ENCODE data around the gene SHROOM3.
"Not testable (repeated sequence)": the region's sequence is repeated elsewhere in the genome, so short reads cannot be mapped to it uniquely, and the experiment has no call there.

Gene SHROOM3

DNA sequence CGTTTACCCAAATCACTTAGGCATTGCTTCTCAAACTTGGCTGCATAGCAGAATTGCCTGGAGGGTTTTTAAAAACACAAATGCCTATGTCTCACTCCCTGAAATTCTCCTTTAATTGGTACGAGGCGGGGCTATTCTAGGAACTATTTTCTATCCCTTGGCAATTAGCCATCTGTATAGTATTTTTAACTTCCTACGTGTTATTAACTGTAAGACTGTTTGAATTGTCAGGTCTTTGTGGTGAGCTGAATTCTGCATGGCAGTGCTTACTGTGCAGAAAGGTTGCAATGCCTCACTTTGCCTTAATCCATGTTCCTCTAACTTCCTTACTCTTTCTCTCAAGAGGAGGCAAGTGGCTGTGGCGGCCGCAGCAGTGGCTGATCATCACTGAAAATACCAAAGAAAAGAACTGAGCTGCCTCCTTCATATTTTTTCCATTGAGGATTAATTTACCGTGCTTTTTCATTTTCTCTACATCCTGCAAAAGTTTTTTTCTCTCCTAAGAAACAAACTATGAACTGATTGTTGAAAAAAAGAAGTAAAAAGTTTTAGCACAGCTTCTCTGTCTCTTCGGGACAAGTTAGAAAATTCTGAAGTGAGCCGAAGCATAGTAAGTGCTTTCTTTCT is at the start of gene SHROOM3:
Gene SHROOM3 (plus strand): TSS at position 329 of the 627 bp plus-strand sequence. CDS start 824 bp downstream, outside the sequence.
- DNase-seq (ENCODE audit: low read depth): peak; percentile 75

DNA sequence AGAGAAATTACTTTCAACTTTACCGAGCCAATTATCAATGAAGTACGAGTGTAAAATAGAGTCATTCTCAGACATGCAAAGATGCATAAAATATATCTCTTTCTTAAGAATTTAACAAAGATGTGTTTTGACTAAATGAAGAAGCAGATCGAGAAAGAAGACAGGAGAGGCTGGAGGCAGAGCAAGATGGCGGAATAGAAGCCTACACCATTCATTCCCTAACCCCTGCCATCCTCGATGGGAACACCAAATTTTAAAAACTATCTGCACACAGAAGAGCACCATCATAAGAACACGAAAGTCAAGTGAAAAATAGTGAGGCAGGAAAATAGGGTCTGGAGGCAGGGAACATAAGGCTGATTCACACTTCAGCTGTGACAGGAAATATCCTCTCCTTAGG is 49.1 kb upstream of the SHROOM3 start:
- no peak for DNase-seq (ENCODE audit: low read depth)

DNA sequence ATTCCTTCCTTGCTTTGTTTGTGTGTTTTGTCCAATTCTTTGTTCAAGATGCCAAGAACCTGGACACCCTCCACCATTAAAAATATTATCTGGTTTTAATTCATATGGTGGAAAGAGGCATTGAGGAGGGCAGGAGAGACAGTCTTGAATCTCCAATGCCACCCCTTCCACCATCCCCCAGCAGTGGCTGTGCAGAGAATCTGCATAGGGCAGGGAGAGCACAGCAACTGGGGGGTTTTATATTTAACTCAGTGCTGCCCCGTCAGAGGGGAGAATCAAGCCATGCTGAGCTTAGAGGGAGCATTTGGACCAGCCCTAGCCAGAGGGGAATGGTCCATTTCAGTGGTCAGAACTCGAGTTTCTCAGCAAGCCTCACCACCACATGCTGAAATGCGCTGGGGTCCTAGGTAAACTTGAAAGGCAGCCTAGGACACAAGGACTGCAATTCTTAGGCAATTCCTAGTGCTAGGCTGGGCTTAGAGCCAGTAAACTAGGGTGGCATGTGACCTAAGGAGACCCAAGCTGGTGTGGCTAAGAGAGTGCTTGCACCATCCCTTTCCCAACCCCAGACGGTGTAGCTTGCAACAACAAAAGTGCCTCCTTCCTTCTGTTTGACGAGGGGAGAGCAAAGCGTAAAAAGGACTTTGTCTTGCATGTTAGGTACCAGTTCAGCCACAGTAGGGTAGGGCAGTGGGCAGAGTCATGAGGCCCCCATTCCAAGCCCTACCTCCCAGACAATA is 48.3 kb upstream of the SHROOM3 start:
- DNase-seq (ENCODE audit: low read depth): no peak

DNA sequence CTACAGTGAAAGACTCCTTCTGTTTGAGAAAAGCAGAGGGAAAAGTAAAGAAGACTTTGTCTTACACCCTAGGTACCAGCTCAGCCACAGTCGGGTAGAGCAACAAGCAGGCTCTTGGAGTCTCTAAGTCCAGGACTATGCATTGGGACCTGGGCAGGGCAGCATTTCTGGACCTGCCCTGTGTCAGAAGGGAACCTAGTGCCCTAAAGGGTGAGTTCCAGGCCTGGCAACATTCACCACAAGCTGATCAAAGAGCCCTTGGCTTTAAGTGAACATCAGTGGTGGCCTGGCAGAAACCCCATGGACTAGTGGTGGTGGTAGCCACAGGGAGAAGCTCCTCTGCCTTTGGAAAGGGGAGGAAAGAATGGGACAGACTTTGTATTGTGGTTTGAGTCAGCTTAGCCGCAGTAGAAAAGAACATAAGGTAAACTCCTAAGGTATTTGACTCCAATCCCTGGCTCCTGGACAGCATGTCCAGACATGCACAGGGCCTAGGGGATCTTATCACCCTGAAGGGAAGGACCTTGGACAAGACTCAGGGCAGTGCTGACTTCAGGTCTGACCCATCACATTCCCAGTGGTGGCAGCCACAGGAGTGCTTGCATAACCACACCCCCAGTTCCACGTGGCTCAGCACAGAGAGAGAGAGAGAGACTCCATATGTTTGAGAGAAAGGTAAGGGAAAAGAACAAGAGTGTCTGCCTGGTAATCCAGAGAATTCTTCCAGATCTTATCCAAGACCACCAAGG is 46.7 kb upstream of the SHROOM3 start:
- peak; percentile 7 for DNase-seq (ENCODE audit: low read depth)

DNA sequence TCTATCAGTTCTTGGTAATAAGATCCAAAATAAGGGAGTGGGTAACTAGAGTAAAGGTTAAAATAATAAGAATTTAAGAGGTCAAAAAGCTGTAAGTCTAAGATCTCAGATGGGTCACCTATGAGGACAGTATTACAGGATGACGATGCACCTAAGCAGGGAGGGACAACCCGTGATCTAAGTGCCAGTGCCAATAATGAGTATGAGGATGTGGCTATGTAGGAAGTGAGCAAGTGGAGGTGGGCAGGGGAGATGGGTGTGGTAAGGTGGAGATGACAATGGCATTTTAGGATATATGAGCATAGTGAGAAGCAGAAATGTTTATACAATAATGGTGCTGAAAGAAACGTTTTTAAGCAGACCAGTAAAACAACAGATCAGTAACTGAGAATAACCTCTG is 33.4 kb upstream of the SHROOM3 start:
- no peak for DNase-seq (ENCODE audit: low read depth)

DNA sequence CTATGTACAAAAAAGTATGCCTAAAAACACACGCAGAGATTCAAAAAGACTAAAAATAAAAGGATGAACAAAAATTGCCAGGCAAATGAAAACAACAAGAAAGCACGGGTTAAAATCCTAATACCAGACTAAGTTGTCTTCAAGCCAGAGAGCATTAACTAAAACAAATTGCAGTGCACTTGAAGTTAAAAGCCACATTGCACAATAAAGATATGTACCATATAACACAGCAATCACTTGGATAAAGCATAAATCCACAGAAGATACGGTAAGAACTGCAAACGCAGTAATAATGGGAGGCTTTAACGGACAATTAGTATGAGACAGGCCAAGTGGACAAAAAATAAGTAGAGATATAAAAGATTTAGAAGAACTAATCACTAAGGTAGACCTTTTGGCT is 28.9 kb upstream of the SHROOM3 start:
- DNase-seq (ENCODE audit: low read depth): no peak

DNA sequence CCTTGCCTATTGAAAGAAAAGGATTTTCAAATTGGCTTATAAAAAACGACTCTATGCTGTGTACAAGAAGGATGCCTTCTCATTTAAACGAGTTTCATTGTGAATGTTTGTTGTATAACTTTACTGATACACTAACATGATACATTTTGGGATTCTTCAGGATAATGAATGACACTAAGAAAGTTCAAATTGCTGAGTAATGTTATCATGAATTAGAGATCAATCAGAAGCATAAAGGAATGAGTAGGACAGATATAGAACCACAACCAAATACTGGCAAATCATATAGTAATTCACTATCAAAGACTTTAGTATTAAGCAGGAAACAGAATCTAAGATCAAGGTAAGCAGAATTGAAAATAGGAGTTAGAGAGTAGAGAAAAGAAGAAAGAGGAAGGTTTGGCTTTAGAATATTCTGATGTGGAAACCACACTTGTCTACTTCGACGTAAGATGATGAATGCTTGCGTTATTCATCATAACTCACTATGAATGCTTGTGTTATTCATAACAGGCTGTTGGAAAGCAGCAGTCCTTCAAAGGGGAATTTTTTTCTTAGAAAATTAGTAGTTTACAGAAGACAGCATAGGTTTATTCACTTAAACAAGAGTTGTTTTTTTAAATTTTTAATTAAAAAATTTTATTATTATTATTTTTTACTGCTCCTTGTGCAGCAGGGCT is 27.4 kb upstream of the SHROOM3 start:
- no peak for DNase-seq (ENCODE audit: low read depth)

DNA sequence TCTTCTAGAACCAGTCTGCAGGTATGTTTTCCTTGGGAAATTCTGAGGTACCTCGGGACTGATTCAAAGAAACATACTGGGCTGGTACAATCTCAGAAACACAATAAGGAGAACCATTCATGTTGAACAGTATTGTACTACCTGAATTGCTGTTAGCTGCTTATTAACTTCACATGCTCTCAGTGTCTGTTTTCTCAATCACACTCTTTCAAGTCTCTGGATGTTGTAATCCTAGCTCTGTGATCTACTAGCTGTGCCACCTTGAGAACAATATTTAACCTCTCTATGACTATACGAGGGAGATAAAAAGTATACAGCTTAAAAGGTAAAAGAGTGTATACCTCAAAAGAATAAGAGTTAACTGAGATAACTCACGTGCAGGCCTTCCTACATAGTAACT is 24.4 kb upstream of the SHROOM3 start:
- DNase-seq (ENCODE audit: low read depth): no peak

DNA sequence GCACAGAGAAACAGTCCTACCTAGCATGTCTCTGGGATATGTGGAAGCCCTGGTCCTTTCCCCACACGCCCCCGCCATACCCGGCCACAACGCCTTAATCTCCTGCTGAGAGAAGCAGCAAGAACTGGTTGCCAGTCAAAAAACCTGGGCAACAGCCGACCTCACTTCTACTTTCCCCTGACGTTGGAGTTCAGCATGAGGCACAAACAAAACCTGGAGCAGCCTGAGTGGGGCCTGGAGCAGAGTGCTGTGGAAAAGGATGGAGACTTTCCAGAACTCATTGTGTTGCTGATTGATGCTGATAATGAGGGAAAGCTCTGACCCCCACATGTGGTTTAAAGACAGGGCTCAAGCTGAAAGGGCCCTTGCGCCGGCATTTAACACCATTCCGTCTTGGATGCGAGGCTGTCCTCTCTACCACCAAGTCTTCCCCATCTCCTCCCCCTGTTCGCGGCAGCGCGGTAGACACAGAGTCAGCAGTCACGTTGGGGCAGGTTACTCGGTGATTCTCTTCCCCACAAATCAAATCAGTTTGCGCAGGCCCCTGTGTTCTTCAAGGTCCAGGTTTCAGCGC is 14.8 kb upstream of the SHROOM3 start:
- DNase-seq (ENCODE audit: low read depth): no peak

DNA sequence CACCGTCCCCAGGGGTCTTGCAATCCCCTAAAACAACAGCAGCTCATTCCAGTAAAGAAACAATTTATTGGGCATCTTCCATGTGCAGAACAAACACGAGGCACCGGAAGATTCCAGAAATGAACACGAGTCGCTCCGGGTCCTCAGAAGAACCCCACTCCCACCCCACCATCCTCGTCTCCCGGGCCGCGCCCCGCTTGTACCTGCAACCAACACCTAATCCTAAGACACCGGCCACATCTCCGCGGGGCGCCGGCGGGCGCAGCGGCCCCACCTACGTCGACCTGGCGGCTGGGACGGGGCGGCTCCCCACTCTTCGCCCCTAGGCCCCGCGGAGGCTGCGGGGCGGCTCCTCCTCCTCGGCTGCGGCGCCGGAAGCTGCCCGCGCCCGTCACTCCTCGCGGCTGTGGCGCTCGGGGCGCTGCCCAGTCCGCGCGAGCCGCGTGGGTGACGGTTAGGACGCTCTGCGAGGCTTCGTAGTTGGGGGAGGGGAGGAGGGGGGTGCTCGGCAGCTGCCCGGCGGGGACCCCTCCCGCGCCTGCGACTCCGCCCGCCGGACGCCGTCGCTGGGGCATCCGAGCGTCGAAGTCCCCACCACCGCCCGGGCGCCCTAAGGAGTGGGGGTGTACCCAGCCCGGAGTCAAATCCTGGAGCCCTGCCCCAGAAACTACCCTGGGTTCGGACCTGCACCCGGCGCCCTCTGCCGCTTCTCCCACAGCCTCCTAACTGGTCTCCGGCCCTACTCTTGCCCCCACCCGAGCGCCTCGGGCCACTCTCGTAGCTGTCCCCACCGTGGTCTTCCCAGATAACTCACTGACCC is 14.1 kb upstream of the SHROOM3 start, which contains the start of gene CCDC158:
Gene CCDC158 (minus strand): TSS at position 380 of the 820 bp plus-strand sequence. CDS start 17,934 bp downstream, outside the sequence.
- peak; percentile 32 for DNase-seq (ENCODE audit: low read depth)

DNA sequence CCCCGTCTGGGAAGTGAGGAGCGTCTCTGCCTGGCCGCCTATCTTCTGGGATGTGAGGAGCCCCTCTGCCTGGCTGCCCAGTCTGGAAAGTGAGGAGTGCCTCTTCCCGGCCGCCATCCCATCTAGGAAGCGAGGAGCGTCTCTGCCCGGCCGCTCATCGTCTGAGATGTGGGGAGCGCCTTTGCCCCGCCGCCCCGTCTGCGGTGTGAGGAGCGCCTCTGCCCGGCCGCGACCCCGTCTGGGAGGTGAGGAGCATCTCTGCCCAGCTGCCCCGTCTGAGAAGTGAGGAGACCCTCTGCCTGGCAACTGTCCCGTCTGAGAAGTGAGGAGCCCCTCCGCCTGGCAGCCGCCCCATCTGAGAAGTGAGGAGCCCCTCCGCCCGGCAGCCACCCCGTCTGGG is 11.9 kb upstream of the SHROOM3 start:
- not testable (repeated sequence) for DNase-seq (ENCODE audit: low read depth)

DNA sequence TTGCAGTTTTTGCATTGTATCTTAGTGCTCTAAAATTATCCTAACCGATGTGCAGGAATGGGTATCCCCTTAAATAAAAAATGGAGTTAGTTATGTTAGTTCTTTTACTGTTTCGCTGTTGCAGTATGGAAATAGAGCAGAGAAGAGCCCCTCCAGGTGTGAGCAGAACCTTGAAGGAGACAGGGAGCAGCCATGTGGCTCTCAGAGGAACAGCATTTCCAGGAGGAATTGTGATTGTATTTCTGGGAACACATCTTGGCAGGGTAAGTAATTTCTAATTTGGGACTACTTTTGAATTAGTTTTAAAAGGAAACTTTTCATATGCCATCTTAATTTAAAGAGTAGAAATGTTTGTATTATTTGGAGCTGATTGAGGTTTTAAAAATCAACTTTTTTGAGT is 8.8 kb upstream of the SHROOM3 start:
- DNase-seq (ENCODE audit: low read depth): no peak

DNA sequence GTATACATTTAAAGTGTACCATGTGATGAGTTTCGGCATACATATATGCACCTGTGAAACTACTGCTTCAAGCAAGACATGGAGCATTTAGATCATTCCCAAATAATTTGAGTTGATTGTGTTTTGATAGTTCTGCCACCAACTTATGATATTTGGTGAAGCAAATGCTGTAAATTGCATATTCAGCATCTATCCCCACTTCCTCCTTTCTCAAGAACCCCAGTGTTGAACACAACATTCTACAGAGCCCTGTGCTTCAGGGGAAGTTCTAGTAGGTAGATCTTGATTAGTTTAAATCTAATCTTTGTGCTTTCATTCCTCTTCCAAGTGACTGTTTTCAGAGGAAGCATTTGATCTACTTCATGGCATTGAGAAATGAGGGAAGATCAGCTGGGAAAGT is 5.4 kb upstream of the SHROOM3 start:
- DNase-seq (ENCODE audit: low read depth): no peak

DNA sequence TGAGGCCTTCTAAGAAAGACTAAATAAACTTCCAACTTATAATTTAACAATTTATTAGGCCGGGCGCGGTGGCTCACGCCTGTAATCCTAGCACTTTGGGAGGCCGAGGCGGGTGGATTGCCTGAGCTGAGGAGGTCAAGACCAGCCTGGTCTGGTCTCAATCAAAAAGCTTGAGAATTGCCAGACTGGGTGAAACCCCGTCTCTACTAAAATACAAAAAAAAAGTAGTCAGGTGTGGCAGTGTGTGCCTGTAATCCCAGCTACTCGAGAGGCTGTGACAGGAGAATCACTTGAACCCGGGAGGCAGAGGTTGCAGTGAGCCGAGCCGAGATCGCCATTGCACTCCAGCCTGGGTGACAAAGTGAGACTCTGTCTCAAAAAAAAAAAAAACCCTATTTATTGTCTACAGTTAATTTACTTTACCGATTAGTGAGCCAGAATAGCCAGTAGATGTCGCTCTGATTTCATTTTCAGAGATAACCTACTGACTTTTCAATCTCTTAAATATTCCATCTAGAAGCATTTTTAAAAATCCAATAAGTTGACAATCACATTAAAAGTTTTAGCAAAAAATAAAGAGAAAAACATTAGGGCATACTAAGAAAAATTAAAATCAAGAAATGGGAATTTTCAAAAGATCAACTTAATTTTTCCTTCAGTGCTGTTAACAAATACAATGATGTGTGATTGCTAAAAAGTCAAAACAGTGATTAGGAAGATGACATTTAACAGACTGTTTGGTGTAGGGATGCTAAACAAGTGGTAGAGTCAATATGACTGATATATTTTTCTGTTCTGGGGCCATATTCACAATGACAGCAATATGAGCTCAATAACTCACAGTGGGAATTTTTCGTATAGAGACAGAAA is 4.3 kb upstream of the SHROOM3 start:
- peak; percentile 71 for DNase-seq (ENCODE audit: low read depth)

DNA sequence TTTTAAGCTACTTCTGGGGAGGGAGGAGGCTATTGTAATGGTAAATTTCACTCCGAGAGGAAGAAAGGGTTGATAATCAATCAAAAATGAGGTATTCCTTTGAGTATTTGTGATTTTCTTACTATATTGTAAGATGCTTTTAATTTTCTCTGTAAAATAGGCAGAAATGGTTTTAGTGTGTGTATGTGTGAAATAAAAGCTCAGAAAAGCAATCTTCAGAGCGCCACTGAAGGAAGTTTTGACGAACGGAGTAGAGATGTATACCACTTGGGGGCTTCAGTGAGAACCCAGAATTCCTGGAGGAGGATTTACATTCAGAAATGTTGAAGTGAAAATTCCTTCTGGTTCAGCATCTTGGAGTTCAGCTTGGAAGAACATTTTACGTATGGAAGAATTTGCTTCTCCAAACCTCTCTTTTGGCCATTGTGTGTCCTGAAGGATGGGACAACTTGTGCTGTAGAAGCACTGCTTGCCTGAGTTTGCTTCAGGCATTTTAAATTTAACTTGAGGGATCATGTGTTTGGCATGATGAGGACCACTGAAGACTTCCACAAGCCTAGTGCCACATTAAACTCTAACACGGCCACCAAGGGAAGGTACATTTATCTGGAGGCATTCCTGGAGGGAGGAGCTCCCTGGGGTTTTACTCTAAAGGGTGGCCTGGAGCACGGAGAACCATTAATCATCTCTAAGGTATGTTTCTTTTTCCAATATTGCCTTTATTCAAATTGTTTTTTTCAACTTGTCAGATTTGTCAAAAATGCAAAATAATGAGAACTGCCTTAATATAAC is 695 bp downstream of the SHROOM3 start:
- peak; percentile 15 for DNase-seq (ENCODE audit: low read depth)

DNA sequence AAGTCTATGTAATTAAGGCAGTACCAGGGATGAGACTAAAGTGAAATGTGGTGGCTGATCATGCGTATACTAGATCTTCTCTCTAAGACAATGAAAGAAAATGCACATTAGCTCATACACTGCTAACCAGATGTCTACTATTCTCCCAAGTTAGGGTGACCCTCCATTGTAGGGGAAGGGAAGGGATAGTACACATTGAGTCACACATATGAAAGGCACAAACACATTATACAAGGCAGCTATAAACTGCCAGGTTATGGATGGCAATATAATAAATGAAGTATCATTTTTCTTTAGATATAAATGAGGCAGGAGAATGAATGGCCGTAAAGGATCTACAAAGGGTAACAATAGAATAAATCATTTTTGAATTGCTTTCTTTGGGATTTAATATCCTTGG is 4.5 kb downstream of the SHROOM3 start:
- no peak for DNase-seq (ENCODE audit: low read depth)

DNA sequence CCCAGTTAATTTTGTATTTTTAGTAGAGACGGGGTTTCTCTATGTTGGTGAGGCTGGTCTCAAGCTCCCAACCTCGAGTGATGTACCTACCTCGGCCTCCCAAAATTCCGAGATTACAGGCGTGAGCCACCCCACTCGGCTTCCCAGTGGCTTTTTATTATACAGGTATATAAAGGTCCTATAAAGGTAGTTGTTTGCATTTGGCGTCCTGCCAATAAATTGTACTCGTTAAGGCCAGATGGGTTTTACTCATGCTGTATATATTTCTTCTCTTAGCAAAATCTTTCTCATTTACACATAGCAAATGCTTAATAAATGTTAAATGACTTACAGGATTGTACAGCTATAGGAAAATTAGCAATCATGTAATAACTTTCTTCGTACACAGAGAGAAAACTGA is 6.9 kb downstream of the SHROOM3 start:
- DNase-seq (ENCODE audit: low read depth): no peak

DNA sequence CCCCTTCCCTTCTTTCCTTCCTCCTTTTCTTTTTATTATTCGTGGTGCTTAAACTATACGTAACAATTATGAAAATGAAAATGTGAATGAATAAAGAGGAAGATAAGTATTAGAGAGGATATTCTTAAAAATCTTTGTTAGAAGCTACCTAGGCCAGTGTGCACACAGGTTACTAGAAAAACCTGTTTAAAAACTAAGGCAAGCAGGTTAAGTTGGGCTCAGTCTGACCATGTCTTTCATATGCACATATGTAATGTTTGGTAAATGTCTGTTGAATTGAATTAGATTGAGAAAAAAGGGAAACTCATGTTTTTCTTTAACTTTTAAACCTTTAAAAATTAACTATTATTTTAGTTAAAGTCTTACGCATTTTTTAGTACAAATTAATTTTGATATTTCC is 7.8 kb downstream of the SHROOM3 start:
- DNase-seq (ENCODE audit: low read depth): no peak

DNA sequence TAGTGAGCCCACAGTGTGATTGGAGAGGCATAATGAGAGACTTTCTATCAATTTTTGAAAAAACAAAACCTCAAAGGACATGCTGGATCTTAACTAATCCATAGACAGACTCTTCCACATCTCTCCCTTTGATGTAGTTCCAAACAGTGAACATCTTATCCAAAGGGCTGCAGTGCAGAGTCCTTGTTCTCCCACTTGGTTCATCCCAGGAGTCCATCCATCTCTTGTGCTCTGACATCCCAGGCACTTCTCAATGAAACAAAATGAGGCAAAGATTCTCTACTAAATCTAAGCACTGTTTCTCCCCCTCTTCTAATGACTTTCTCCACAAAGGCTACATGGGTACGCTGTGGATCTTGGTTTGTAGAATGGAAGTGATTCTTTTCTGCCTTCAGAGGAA is 8.3 kb downstream of the SHROOM3 start:
- DNase-seq (ENCODE audit: low read depth): no peak
